GM21825 (cell line): ENCODE data around the gene PDPR.
"Not testable (repeated sequence)": the region's sequence is repeated elsewhere in the genome, so short reads cannot be mapped to it uniquely, and the experiment has no call there.

ENCODE experiments used
- ATAC-seq: cut with Tn5 transposase; IDR thresholded peaks from one replicate; pipeline ENCODE4 v1.9.1; 2021; ENCODE audit warnings: mild to moderate bottlenecking, moderate library complexity; ENCODE audit not compliant: unreplicated experiment

PDPR gene

DNA sequence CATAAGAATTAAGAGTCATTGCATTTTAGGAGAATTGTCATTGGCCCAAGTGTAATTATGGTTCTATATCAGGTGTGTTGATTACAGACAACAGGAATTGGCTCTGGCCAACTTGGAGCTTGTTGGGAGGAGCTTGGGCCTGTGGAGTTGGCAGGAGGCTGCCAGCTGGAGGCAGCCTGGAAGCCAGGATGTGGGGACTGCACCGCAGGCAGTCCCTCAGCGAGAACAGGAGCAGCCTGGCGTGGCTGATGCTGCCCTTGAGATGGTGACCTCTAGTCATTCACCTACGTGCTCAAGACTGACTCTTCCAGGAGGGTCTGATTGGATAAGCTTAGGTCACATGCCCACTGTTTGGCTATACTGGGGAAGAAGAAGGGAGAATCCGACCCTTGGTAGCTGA is 13.6 kb downstream of the PDPR start:
- not testable (repeated sequence) for ATAC-seq

- not testable (repeated sequence) for ATAC-seq
Measured at GRCh38 chr16:70128844-70129243, 14.7 kb downstream of the PDPR start.

DNA sequence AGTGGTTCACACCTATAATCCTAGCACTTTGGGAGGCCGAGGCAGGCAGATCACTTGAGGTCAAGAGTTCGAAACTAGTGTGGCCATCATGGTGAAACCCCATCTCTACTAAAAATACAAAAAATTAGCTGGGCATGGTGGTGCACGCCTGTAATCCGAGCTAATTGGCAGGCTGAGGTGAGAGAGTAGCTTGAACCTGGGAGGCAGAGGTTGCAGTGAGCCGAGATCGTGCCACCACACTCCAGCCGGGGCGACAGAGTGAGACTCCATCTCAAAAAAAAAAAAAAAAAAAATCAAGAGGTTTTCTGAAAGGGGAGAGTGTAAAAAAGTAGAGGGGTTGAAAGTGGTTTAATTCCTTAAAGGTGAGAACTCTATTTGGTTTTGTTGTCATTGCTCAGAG is 21.7 kb downstream of the PDPR start:
- ATAC-seq = not testable (repeated sequence)

DNA sequence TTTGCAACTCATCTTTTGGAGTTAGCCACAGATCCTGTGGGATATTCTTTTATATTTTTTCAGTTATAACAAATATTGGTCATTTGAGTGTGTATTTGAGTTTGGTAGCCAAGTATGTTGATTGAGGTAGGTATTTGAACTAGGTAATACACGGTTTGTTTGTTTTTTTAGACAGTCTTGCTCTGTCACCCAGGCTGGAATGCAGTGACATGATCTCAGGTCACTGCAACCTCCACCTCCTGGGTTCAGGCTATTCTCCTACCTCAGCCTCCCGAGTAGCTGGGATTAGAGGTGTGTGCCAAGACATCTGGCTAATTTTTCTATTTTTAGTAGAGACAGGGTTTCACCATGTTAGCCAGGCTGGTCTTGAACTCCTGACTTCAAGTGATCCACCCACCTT is 22.5 kb downstream of the PDPR start:
- ATAC-seq = not testable (repeated sequence)

DNA sequence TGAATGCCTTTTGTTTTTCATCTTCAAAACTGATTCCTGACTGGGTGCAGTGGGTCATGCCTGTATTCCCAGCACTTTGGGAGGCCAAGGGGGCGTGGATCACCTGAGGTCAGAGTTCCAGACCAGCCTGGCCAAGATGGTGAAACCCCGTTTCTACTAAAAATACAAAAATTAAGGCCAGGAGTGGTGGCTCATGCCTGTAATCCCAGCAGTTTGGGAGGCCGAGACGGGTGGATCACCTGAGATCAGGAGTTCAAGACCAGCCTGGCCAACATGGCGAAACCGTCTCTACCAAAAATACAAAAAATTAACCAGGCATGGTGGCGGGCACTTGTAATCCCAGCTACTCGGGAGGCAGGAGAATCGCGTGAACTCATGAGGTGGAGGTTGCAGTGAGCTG is 28.6 kb downstream of the PDPR start:
- not testable (repeated sequence) for ATAC-seq

DNA sequence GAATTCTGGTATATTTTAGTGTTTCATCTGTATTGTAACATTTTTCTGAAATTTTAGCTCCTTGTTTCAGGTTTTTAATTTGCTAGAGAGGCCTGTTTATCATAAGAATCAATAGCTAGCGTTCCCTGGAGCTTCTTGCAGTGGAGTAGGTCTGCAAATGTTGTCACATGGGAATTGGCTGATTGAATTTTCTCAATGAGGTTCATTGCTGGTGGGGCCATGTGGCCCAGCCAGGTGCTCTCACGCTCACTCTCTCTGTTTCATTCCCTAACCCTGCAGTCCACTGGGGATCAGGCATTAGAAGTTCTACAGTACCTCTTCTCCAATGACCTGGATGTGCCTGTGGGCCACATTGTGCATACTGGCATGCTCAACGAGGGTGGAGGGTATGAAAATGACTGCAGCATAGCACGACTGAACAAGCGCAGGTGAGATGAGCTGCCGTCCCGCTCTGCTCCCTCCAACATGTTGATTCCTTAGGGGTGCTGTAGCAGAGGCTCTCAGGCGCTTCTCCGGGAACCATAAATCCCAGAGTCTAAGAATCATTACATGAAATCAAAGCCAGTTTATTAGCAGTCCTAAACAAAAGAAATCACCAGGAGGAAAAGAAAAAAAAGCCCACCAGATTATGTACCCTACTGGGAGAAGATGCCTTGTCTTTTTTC is 29.2 kb downstream of the PDPR start:
- not testable (repeated sequence) for ATAC-seq

DNA sequence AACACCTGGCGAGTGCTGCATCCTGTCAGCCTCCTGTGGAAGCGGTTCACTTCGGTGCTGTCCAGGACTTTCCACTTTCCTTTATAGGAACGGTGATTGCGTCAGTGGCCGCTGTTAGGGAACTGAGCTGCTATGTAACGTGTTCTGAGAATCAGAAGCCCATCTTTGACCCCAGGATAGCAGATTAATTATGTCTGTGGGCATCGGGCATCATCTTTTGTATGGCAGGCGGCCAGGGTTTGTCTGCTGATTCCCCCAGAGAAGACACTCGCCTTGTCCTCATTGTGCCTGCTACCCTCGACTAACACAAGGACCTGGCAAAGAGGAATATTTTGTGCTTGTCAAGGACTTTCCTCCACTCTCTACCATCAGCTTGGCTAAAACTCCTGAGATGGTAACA is 33.7 kb downstream of the PDPR start:
- ATAC-seq = not testable (repeated sequence)

DNA sequence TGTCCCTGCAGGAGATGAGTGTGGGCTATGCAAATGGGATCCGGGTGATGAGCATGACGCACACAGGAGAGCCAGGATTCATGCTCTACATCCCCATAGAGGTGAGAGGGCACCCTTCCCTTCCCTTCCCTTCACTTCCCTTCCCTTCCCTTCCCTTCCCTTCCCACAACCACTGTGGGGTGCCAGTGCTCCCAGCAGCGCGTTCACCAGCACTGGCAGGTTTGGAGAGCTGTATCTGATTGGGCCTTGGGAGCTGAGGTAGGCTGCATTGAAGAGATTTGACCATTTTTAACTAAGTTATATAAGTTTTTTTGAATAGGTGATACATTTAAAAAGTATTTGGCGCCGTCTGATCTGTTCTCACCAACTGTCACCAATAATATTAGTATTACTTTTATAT is 34.3 kb downstream of the PDPR start:
- ATAC-seq = not testable (repeated sequence)

GRCh38 chr16:70149296-70149695 is 35.2 kb downstream of the PDPR start:
- not testable (repeated sequence) for ATAC-seq

GRCh38 chr16:70151391-70151790 is 37.3 kb downstream of the PDPR start:
- ATAC-seq = no peak

DNA sequence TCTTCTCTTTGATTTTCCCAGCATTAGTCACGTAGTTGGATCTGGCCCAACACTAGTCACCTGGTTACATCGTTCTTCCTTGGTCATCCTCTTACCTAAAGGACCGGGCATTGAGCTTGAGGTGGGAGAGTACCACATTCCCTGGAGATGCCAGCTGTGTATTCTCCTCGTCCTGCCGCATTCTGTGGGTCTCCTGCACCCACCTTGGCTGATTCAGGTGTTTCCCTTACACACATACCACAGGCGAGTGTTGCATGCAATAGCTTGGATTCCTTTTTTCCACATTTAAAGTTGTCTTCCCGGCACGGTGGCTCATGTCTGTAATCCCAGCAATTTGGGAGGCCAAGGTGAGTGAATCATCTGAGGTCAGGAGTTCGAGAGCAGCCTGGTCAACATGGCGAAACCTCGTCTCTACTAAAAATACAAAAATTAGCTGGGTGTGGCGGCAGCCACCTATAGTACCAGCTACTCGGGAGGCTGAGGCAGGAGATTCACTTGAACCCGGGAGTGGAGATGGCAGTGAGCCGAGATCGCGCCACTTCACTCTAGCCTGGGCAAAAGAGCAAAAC is 37.9 kb downstream of the PDPR start:
- ATAC-seq = no peak

DNA sequence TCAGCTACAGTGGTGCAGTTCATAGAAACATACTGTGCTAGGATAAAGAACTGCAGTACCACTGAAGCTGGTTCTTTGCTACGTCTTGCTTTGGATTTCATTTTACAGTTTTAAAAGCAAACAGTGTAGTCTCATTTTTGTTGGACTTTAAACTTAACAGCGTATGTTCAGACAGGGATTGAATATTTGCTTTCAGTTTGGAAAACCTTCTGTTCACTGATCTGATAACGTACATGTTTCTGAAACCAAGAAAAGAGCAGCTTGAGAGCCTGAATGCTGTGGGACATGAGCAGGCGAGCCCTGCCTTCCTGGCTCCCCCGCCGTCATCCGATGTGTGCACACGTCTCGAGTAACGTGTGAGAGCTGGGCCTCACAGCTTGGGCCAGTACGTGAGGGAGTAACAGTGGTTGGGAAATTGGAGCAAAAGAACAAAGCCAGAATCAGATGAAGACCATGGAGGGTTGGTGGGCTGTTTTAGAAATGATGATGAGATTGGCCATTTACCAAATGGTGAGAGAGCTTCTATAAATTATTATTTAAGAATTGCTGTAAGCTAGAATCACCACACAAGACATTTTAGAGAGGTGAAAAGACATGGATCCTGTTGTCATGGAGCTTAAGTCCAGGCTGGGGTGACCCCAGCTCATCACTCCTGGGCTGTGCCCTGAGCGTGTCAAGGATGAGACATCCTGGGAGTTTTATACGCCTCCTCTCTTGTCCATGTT is 38.6 kb downstream of the PDPR start:
- no peak for ATAC-seq

DNA sequence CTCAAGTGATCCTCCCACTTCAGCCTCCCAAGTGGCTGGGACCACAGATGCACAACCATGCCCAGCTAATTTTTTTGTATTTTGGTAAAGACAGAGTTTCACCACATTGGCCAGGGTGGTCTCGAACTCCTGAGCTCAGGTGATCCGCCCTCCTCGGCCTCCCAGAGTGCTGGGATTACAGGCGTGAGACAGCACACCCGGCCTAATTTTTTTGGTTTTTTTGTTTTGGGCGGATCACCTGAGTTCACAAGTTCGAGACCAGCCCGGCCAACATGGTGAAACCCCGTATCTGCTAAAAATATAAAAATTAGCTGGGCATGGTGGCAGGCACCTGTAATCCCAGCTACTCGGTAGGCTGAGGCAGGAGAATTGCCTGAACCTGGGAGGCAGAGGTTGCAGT is 40.6 kb downstream of the PDPR start:
- not testable (repeated sequence) for ATAC-seq

DNA sequence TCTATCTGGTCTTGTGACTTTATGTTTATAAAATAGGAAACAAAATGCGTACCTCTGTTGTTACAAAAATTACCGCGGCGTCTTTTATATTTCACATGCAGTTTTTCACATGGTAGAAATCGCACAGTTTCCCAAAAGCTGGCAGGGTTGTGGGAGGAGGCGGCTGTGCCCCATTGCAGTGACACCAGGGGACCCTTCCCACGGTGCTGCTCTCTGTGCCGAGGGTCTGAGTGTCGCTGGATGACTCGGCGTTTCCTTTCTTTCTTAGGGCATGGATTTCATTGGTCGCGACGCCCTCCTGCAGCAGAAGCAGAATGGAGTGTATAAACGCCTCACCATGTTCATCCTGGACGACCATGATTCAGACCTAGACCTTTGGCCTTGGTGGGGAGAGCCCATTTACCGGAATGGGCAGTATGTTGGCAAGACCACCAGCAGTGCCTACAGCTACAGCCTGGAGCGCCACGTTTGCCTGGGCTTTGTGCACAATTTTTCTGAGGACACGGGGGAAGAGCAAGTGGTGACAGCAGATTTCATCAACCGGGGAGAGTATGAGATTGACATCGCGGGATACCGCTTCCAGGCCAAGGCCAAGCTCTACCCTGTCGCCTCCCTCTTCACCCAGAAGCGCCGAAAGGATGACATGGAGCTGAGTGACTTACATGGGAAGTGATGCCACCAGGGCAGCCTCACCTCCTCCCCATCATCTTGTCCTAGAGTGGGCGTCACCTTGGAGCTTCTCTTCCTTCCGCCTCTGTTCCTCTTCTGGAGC is 42.3 kb downstream of the PDPR start:
- no peak for ATAC-seq

GRCh38 chr16:70157105-70157476 is 43.0 kb downstream of the PDPR start:
- ATAC-seq = no peak

- ATAC-seq = no peak
Measured at GRCh38 chr16:70157477-70158260, 43.5 kb downstream of the PDPR start.

DNA sequence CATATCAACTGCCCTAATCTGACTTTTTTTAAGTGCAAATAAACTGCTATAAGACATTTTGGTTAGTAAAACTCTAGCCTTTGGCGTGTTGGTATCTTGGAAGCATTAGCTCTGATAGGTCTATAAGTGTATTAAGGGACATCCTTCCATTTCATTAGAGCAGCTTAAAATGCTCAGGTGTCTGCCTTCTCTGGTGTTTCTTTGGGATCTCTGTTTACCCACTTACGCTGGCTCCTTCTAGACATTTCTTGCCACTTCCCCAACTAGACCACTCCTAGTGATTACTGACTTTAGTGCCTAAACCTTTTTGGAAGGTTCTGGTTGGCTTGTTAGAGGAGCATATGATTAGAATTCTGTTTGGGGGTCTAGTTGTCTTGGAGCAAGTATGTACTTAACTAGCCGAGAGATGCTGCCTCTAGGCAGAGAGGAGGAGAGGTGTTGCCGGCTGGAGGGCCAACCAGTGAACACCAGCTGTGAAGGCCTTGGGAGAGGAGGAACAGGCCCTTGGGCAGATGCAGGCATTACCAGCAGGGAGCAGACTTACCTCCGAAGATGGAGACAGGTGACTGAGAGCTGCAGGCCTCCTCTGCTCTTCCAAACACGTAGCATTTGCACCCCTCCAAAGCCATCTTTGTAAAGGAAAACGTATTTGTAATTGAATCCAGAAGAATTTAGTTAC is 44.3 kb downstream of the PDPR start:
- ATAC-seq = no peak

- ATAC-seq = no peak
Measured at GRCh38 chr16:70159355-70160348, 45.5 kb downstream of the PDPR start.

GRCh38 chr16:70160388-70160787 is 46.3 kb downstream of the PDPR start:
- no peak for ATAC-seq
